Fibroblast of mammary gland (primary cell): ENCODE data around the gene ATOSB.

Source experiments
- DNase-seq: peaks from one replicate; pipeline ENCODE4 v3.0.0-alpha.2; 2010; ENCODE audit warnings: low read depth
- H3K4me3 ChIP-seq: 2 replicates; pipeline ENCODE4 v1.5.1; 2011; ENCODE audit warnings: low read depth, mild to moderate bottlenecking, low read length, moderate library complexity; ENCODE audit not compliant: control insufficient read depth
- TF ChIP-seq, protein P1 (sequence below): conservative IDR thresholded peaks from 2 replicates; pipeline ENCODE4 v1.5.1; 2011; ENCODE audit warnings: low read depth, low read length, inconsistent platforms; ENCODE audit not compliant: control insufficient read depth, insufficient read depth

The ATOSB gene

DNA sequence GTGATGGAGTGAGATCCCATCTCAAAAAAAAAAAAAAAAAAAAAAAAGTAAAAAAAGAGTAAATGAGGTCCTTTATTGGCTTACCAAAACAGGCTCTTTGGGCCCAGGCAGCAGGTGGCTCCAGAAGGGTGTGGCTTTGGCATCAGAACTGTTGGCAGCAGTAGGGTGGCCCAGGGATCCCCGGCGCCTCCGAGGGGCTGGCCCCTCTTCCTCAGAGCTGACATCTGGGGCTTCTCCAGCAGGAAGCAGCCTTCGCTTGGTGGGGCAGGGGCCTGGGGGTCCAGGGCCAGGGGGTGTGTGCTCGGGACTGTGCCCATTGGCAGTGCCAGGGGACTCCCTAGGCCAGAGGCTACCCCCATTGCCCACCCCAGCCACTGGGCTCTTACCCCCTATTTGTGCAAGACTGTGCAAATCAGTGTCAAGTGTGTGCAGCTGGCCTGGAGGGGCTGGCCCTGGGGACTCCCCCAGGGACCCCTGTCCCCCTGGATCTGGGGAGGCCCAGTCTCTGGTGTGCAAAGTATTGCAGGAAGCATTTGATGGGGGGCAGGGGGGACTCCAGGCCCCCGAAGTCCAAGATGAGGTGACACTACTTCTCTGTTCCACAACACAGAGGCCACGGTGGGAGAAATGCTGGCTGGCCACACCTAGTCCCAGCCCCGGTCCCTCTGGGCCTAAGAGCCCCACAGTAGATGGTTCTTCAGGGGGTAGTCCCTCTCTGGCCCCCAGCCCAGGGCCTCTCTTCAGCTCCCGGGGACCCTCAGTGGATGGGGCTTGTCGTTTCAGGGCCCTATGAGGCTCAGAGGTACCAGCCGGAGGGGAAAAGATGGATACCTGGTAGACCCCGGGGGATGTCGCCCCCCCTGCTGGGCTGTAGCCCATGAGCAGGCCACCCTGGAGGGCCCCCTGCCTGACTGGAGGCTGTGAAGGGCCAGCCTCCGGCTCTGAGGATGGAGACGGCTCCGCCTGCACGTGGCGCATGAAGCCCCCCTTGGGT is 8.1 kb downstream of the ATOSB start:
- DNase-seq: no peak
- TF ChIP-seq, protein P1, sequence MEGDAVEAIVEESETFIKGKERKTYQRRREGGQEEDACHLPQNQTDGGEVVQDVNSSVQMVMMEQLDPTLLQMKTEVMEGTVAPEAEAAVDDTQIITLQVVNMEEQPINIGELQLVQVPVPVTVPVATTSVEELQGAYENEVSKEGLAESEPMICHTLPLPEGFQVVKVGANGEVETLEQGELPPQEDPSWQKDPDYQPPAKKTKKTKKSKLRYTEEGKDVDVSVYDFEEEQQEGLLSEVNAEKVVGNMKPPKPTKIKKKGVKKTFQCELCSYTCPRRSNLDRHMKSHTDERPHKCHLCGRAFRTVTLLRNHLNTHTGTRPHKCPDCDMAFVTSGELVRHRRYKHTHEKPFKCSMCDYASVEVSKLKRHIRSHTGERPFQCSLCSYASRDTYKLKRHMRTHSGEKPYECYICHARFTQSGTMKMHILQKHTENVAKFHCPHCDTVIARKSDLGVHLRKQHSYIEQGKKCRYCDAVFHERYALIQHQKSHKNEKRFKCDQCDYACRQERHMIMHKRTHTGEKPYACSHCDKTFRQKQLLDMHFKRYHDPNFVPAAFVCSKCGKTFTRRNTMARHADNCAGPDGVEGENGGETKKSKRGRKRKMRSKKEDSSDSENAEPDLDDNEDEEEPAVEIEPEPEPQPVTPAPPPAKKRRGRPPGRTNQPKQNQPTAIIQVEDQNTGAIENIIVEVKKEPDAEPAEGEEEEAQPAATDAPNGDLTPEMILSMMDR: no peak
- no peak overlapping the region for H3K4me3 ChIP-seq

DNA sequence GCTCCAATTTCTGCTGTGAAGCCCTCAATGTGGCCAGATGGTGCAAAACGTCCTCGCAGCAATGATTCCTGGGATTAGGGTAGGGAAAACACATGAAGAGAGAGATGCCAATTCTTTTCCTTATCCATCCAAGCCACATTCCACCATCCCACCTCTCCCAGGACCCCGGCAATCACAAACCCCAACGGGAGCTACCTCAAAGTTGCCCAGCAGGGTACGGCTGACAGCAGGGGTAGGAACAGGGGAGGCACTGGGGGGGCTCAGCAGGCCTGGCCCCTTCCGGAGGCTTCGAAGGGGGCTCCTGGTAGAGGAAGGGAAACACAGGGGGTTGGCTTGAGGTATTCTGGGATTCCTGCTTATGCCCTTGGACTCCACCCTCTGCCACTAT is 9.3 kb downstream of the ATOSB start:
- TF ChIP-seq, protein P1: no peak
- no peak overlapping the region for H3K4me3 ChIP-seq
- DNase-seq: no peak

DNA sequence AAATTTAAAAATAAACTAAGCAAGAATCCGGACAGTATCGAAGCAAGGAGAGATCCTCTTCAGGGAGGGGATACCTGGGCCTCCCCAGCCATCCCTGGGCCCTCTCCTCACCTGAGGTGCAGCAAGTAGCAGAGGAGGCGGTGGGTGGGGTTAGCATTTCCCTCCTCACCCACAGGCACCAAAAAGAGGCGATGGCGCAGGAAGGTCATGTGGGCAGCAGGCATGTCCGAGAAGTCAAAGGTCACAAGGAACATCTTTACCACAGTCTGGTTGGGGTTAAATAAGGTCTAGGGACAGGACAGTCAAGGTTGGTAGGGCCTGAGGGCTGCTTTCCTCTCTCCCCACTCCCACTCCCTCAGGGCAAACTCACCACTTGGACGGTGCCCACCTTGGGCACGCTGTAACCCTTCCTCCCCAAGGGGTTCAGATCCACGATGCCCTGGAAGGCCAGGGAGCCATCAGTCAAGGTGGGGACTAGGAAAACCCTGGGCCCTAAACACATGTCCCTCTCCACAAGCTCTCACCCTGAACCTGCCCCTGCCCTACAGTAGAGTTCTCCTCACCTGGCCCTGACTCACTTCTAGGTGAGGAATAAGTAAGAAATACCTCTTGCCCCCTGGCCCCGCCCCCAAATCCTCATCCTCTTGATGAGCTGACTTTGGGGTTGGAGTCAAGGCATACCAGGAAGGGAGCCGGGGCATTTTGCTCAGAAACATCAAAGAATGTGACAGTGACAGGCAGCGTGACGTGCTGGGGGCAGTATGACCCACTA is 9.9 kb downstream of the ATOSB start:
- no peak for DNase-seq
- TF ChIP-seq, protein P1: no peak

DNA sequence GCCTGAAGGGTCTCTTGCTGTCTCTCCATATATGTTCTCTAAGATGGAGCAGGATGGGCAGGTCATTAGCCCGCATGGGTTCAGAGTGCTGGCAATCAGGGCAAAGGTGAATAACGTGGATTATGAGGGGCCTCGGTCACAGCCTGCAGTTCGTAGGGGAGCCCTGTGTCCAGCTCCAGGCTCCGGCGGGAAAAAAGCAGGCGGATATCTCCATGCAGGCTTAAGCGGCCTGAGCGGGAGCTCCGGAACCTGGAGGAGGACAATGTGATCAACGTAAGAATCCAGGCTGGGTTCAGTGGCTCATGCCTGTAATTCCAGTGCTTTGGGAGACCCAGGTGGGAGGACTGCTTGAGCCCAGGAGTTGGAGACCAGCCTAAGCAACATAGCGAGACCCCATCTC is 10.5 kb downstream of the ATOSB start:
- DNase-seq: no peak
- no peak overlapping the region for H3K4me3 ChIP-seq
- TF ChIP-seq, protein P1: no peak

More for the DNA sequence above, 9.9 kb downstream of the ATOSB start:
- no peak overlapping the region for H3K4me3 ChIP-seq

DNA sequence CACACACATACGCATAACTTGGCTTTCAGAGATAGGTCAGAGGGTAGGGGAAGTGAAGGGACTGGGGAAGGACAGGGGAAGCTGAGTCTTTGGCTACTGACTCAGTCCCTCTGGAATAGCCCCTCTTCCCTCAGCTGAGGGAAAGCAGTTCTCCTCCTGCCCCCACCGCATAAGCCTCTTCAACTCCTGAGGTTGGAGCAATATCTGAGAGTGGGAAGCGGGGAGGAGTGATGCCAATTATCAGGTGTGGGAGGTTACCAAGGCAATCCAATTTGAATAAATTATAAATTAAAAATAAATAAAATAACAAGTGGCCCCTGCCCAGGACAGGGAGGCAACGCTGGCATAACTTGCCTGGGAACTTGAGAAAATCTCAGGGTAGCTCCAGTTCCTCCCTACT is 11.1 kb downstream of the ATOSB start:
- H3K4me3 ChIP-seq: no peak overlapping the region
- TF ChIP-seq, protein P1: no peak
- DNase-seq: no peak

DNA sequence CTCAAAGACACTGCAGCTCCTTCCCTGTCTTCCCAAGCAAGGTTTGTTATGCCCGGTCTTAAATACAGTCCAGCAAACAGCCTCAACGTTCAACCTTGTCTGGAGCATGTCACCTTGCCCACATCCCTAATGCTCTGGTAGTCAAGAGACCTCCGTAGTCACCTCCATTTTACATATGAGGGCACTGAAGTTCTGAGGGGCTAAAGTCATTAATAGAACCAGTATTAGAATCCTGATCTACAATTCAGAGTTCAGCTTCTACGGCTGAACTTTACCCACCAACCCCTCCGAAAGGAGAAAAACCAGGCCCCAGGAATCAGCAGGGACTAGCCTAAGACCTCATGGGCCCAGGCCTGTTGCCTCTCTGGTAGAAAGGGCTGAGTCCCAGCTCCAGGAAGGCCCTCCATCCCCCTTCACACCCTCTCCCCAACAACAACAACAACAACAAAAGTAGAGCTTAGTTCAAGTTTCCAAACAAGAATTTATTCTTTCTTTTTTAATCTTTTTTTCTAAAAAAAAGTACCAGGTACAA is 11.9 kb downstream of the ATOSB start:
- peak overlapping the region; percentile 87 for H3K4me3 ChIP-seq

More for the DNA sequence above, 11.9 kb downstream of the ATOSB start:
- DNase-seq: no peak
- TF ChIP-seq, protein P1: no peak
